ENCODE results near the gene BANP.
A peak's percentile ranks its signal among the peaks of the same experiment; 100 is the strongest.
"Not testable (repeated sequence)": the region's sequence is repeated elsewhere in the genome, so short reads cannot be mapped to it uniquely, and the experiment has no call there.

Gene BANP

GRCh38 chr16:88010343-88010967, 59.2 kb downstream of the BANP start:
- intact Hi-C loops (cut with DNase I), result no loop called here
- peak in 4 of 10 donors; percentile 35 to 93 (median 36) for DNase-seq

- intact Hi-C loops (cut with DNase I), result no loop called here
- peak in 1 of 10 donors; percentile 51 for DNase-seq
These were observed 59.8 kb downstream of the BANP start for GRCh38 chr16:88010968-88011483.

GRCh38 chr16:88012360-88012759, 61.1 kb downstream of the BANP start:
- intact Hi-C loops (cut with DNase I), result no loop called here
- no peak for DNase-seq

GRCh38 chr16:88013091-88013609, 61.9 kb downstream of the BANP start:
- DNase-seq, result peak in 1 of 10 donors; percentile 80
- intact Hi-C loops (cut with DNase I), result no loop called here

GRCh38 chr16:88013766-88014251, 62.6 kb downstream of the BANP start:
- intact Hi-C loops (cut with DNase I), result no loop called here
- peak in 1 of 10 donors; percentile 49 for DNase-seq

- intact Hi-C loops (cut with DNase I), result no loop called here
- DNase-seq, result peak in 1 of 10 donors; percentile 53
These were observed 63.1 kb downstream of the BANP start for GRCh38 chr16:88014252-88014781.

GRCh38 chr16:88014954-88015805, 63.9 kb downstream of the BANP start:
- intact Hi-C loops (cut with DNase I), result no loop called here
- DNase-seq, result peak in 2 of 10 donors; percentile 68 to 75

GRCh38 chr16:88015806-88016140, 64.5 kb downstream of the BANP start:
- intact Hi-C loops (cut with DNase I), result no loop called here
- peak in 2 of 10 donors; percentile 65 to 76 for DNase-seq

- peak in 2 of 10 donors; percentile 35 to 84 for DNase-seq
These were observed 65.2 kb downstream of the BANP start for GRCh38 chr16:88016386-88016785.

GRCh38 chr16:88016964-88017363, 65.7 kb downstream of the BANP start:
- peak in 2 of 10 donors; percentile 41 to 63 for DNase-seq
- intact Hi-C loops (cut with DNase I), result no loop called here

More at GRCh38 chr16:88016386-88016785, 65.2 kb downstream of the BANP start:
- intact Hi-C loops (cut with DNase I), result not testable (repeated sequence)

GRCh38 chr16:88017587-88018101, 66.4 kb downstream of the BANP start:
- peak in 2 of 10 donors; percentile 54 to 65 for DNase-seq
- intact Hi-C loops (cut with DNase I), result no loop called here

- intact Hi-C loops (cut with DNase I), result not testable (repeated sequence)
- peak in 2 of 10 donors; percentile 57 to 67 for DNase-seq
These were observed 67.1 kb downstream of the BANP start for GRCh38 chr16:88018382-88018781.

- intact Hi-C loops (cut with DNase I), result not testable (repeated sequence)
- DNase-seq, result peak in 2 of 10 donors; percentile 77 to 78
These were observed 68.0 kb downstream of the BANP start for GRCh38 chr16:88019041-88019820.

GRCh38 chr16:88019821-88020515, 68.7 kb downstream of the BANP start:
- peak in 2 of 10 donors; percentile 46 to 76 for DNase-seq
- intact Hi-C loops (cut with DNase I), result no loop called here

GRCh38 chr16:88020516-88020885, 69.3 kb downstream of the BANP start:
- peak in 2 of 10 donors; percentile 69 to 76 for DNase-seq

GRCh38 chr16:88021041-88021970, 70.1 kb downstream of the BANP start:
- DNase-seq, result peak in 2 of 10 donors; percentile 76 to 78
- intact Hi-C loops (cut with DNase I), result not testable (repeated sequence)

More at GRCh38 chr16:88020516-88020885, 69.3 kb downstream of the BANP start:
- intact Hi-C loops (cut with DNase I), result no loop called here

- intact Hi-C loops (cut with DNase I), result no loop called here
- peak in 2 of 10 donors; percentile 65 to 67 for DNase-seq
These were observed 71.1 kb downstream of the BANP start for GRCh38 chr16:88022076-88023042.
